ENCODE measurements around the gene SPAAR. TPM values are rescaled to one million over a fixed set of nuclear protein-coding genes. Genes with fewer than 3 reads are reported as not detected.

The SPAAR gene
- polyA plus RNA-seq, 1 donor (not counting 4 experiments of a cell fraction or from before 2014, with no cell fraction given), result not detected

DNA sequence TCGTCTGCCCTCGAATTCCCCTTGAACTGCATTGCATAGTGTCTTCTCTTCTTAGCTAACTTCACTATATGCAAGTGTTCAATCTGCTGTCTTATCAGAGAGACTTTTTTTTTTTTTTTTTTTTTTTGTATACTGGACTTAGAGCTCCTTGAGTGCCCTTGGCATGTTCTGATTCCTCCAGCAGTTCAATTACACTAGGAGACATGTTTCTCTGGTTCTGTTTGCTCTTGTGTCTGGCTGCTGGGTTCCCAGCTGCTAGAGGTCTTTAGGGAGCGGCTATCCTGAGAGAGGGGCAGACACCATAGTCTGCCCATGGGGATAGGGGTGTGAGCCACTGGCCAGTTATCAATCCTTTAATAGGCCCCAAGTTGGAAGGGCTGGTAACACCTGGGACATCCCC lies 35.6 kb downstream of the SPAAR start:
- Histone ChIP-seq H3K9ac (ENCODE audit: control insufficient read depth, extremely low read depth, insufficient read depth, low read length) (no peak overlapping the region), H3K9me3 (ENCODE audit: control insufficient read depth, low read depth, low read length) (no peaks in the 10 kb centered on the region), H3K79me2 (ENCODE audit: control insufficient read depth, insufficient read depth, low read length) (no peaks in the 10 kb centered on the region), H3K36me3 (ENCODE audit: control insufficient read depth in 2 of 2, extremely low read depth in 1 of 2, insufficient read depth in 2 of 2, low read length in 2 of 2) (no peaks in the 10 kb centered on the region), H4K20me1 (ENCODE audit: control insufficient read depth, extremely low read depth, insufficient read depth, low read length) (no peaks in the 10 kb centered on the region), H3K4me1 (ENCODE audit: control insufficient read depth, extremely low read depth, insufficient read depth, low read length) (peaks cover 3% of the 10 kb centered on the region), H3K27me3 (ENCODE audit: control insufficient read depth, extremely low read depth, insufficient read depth, low read length) (peaks cover 4% of the 10 kb centered on the region), H3K4me2 (ENCODE audit: control insufficient read depth, extremely low read depth, insufficient read depth, low read depth, low read length) (no peak overlapping the region), H3K27ac (ENCODE audit: control insufficient read depth, insufficient read depth, low read length) (no peak overlapping the region), H2AFZ (ENCODE audit: control insufficient read depth, low read length) (peak overlapping the region; percentile 91), H3K9me1 (ENCODE audit: control insufficient read depth, extremely low read depth, insufficient read depth, low read length) (no peaks in the 10 kb centered on the region), H3K4me3 (ENCODE audit: control insufficient read depth in 2 of 3, extremely low read depth in 1 of 3, insufficient read depth in 2 of 3, low read depth in 1 of 3, low read length in 3 of 3) (no peak overlapping the region)
- DNase-seq (ENCODE audit: low read depth, low spot score) (no peak), FAIRE-seq (no peak)
- no peak for TF ChIP-seq EZH2 (IDR thresholded peaks at IDR 0.05; ENCODE audit: low read length)
- TF ChIP-seq, protein P1, sequence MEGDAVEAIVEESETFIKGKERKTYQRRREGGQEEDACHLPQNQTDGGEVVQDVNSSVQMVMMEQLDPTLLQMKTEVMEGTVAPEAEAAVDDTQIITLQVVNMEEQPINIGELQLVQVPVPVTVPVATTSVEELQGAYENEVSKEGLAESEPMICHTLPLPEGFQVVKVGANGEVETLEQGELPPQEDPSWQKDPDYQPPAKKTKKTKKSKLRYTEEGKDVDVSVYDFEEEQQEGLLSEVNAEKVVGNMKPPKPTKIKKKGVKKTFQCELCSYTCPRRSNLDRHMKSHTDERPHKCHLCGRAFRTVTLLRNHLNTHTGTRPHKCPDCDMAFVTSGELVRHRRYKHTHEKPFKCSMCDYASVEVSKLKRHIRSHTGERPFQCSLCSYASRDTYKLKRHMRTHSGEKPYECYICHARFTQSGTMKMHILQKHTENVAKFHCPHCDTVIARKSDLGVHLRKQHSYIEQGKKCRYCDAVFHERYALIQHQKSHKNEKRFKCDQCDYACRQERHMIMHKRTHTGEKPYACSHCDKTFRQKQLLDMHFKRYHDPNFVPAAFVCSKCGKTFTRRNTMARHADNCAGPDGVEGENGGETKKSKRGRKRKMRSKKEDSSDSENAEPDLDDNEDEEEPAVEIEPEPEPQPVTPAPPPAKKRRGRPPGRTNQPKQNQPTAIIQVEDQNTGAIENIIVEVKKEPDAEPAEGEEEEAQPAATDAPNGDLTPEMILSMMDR (optimal IDR thresholded peaks at IDR 0.05 in 1 of 3, IDR thresholded peaks at IDR 0.05 in 1 of 3, conservative IDR thresholded peaks at IDR 0.05 in 1 of 3; ENCODE audit: extremely low read depth in 1 of 3, insufficient read depth in 2 of 3, low read length in 3 of 3), result no peak
- dilution Hi-C loops (cut with MboI; ENCODE audit: extremely low pct_ligation_motif_present, low sequenced_read_pairs), result no loop called here

DNA sequence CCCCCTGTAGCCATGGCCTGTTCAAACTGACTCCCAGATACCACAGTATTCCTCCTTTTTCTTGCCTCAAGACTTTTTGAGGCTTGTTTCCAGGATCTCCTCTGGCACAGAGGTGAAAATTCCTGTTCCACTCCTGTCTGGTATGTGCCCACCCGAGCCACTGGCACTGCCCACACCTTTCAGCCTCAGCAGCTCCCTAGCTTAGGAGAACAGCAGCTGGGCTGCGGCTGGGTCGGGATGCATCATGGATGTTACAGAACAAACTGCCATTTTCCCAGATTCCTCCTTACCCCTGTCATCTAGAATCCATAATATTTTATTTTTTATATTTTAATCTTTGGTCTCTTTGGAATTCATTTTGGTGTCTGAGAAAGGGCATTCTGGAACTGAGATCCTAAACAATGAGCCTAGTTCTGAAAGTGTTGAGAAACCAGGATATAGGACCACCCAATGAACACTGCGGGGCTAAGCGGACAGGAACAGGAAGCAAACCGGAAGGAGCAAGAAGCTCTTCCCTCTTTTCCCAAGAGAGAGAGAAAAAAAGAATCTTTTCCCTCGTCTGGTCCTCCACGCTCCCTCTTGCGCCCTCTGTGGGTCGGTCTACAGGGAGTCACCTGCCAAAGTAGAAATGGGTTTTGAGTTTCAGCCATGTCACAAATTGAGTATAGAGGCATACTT lies 36.2 kb downstream of the SPAAR start:
- peak; percentile 84 for FAIRE-seq
- Histone ChIP-seq H3K4me1 (ENCODE audit: control insufficient read depth, extremely low read depth, insufficient read depth, low read length) (peaks cover 3% of the 10 kb centered on the region), H3K4me3 (ENCODE audit: control insufficient read depth in 2 of 3, extremely low read depth in 1 of 3, insufficient read depth in 2 of 3, low read depth in 1 of 3, low read length in 3 of 3) (peak overlapping the region in 2 of 3 experiments; percentile 52 to 54), H3K27ac (ENCODE audit: control insufficient read depth, insufficient read depth, low read length) (no peak overlapping the region), H3K9ac (ENCODE audit: control insufficient read depth, extremely low read depth, insufficient read depth, low read length) (no peak overlapping the region), H2AFZ (ENCODE audit: control insufficient read depth, low read length) (peak overlapping the region; percentile 91), H3K27me3 (ENCODE audit: control insufficient read depth, extremely low read depth, insufficient read depth, low read length) (peaks cover 4% of the 10 kb centered on the region), H3K36me3 (ENCODE audit: control insufficient read depth in 2 of 2, extremely low read depth in 1 of 2, insufficient read depth in 2 of 2, low read length in 2 of 2) (no peaks in the 10 kb centered on the region), H3K9me1 (ENCODE audit: control insufficient read depth, extremely low read depth, insufficient read depth, low read length) (no peaks in the 10 kb centered on the region), H3K79me2 (ENCODE audit: control insufficient read depth, insufficient read depth, low read length) (no peaks in the 10 kb centered on the region), H4K20me1 (ENCODE audit: control insufficient read depth, extremely low read depth, insufficient read depth, low read length) (no peaks in the 10 kb centered on the region), H3K9me3 (ENCODE audit: control insufficient read depth, low read depth, low read length) (no peaks in the 10 kb centered on the region), H3K4me2 (ENCODE audit: control insufficient read depth, extremely low read depth, insufficient read depth, low read depth, low read length) (peak overlapping the region; percentile 55)
- no peak for TF ChIP-seq EZH2 (IDR thresholded peaks at IDR 0.05; ENCODE audit: low read length)
- TF ChIP-seq, protein P1 (optimal IDR thresholded peaks at IDR 0.05 in 1 of 3, IDR thresholded peaks at IDR 0.05 in 1 of 3, conservative IDR thresholded peaks at IDR 0.05 in 1 of 3; ENCODE audit: extremely low read depth in 1 of 3, insufficient read depth in 2 of 3, low read length in 3 of 3), result peak; percentile 82 to 96 (median 83)
- dilution Hi-C loops (cut with MboI; ENCODE audit: extremely low pct_ligation_motif_present, low sequenced_read_pairs), result no loop called here
- peak; percentile 45 for DNase-seq (ENCODE audit: low read depth, low spot score)
